NT2/D1 (cell line): ENCODE data around the gene RABEP2.

Source experiments
- SUZ12 ChIP-seq: IDR thresholded peaks from 2 replicates; pipeline ENCODE4 v1.6.1; 2011; ENCODE audit not compliant: insufficient read length, insufficient read depth; ENCODE audit errors: extremely low read depth
- ZNF274 ChIP-seq: IDR thresholded peaks from 2 replicates; pipeline ENCODE4 v1.6.1; 2011; ENCODE audit warnings: mild to moderate bottlenecking, low read depth, low read length

- TF ChIP-seq ZNF274 (no peak), SUZ12 (no peak)
These were observed 7.5 kb upstream of the RABEP2 start for GRCh38 chr16:28932339-28933141.
